H9 (cell line): ENCODE results near the gene POLR2L. TPM values are rescaled to one million over a fixed set of nuclear protein-coding genes. Genes with fewer than 3 reads are reported as not detected.
A peak's percentile ranks its signal among the peaks of the same experiment; 100 is the strongest.

ENCODE experiments used
- DNase-seq: peaks from one replicate; pipeline ENCODE4 v3.0.0-alpha.2; 2017
- H2AFZ ChIP-seq: one replicate; pipeline ENCODE4 v1.6.1; 2013; ENCODE audit warnings: mild to moderate bottlenecking, low read length, control low read depth, moderate library complexity
- H2AK5ac ChIP-seq: 2 replicates; pipeline ENCODE4 v1.6.1; 2013; ENCODE audit warnings: low read length, control low read depth, mixed read lengths; ENCODE audit not compliant: insufficient read length
- H2BK120ac ChIP-seq: one replicate; pipeline ENCODE4 v1.6.1; 2013; ENCODE audit warnings: low read depth, mild to moderate bottlenecking, low read length, control low read depth, inconsistent platforms; ENCODE audit not compliant: poor library complexity, severe bottlenecking
- H2BK12ac ChIP-seq: 2 replicates; pipeline ENCODE4 v1.6.1; 2013; ENCODE audit warnings: low read length, control low read depth, mixed read lengths, low read depth; ENCODE audit not compliant: insufficient read length
- H2BK15ac ChIP-seq: 2 replicates; pipeline ENCODE4 v1.6.1; 2013; ENCODE audit warnings: low read depth, low read length, control low read depth
- H2BK20ac ChIP-seq: one replicate; pipeline ENCODE4 v1.6.1; 2013; ENCODE audit warnings: low read depth, mild to moderate bottlenecking, low read length, control low read depth, inconsistent platforms; ENCODE audit not compliant: poor library complexity, severe bottlenecking
- H2BK5ac ChIP-seq: 2 replicates; pipeline ENCODE4 v1.6.1; 2013; ENCODE audit warnings: low read length, control low read depth, mixed read lengths; ENCODE audit not compliant: insufficient read length
- H3K14ac ChIP-seq: 2 replicates; pipeline ENCODE4 v1.6.1; 2013; ENCODE audit warnings: low read length, control low read depth; ENCODE audit not compliant: insufficient read depth
- H3K18ac ChIP-seq: 2 replicates; pipeline ENCODE4 v1.6.1; 2013; ENCODE audit warnings: low read depth, mild to moderate bottlenecking, mixed read lengths, low read length, control low read depth; ENCODE audit not compliant: insufficient read length
- H3K23ac ChIP-seq: 2 replicates; pipeline ENCODE4 v1.6.1; 2013; ENCODE audit warnings: low read length, control low read depth, mixed read lengths, low read depth; ENCODE audit not compliant: insufficient read length
- H3K23me2 ChIP-seq: 2 replicates; pipeline ENCODE4 v1.6.1; 2013; ENCODE audit warnings: low read depth, mild to moderate bottlenecking, mixed read lengths, low read length, control low read depth; ENCODE audit not compliant: insufficient read length, poor library complexity, severe bottlenecking
- H3K27ac ChIP-seq: 2 replicates; pipeline ENCODE4 v1.5.1; 2013; ENCODE audit warnings: low read length, control low read depth, mixed read lengths, low read depth; ENCODE audit not compliant: insufficient read length
- H3K27me3 ChIP-seq: 2 replicates; pipeline ENCODE4 v1.6.1; 2013; ENCODE audit warnings: low read length, control low read depth, inconsistent platforms; ENCODE audit not compliant: insufficient read depth
- H3K4ac ChIP-seq: 2 replicates; pipeline ENCODE4 v1.6.1; 2013; ENCODE audit warnings: low read depth, mild to moderate bottlenecking, control low read depth, inconsistent platforms, low read length, moderate library complexity
- H3K4me1 ChIP-seq: 2 replicates; pipeline ENCODE4 v1.6.1; 2013; ENCODE audit warnings: low read length, control low read depth, inconsistent platforms; ENCODE audit not compliant: insufficient read depth
- H3K4me2 ChIP-seq: 2 replicates; pipeline ENCODE4 v1.6.1; 2013; ENCODE audit warnings: low read length, control low read depth, mixed read lengths; ENCODE audit not compliant: insufficient read length, insufficient read depth
- H3K56ac ChIP-seq: 2 replicates; pipeline ENCODE4 v1.6.1; 2013; ENCODE audit warnings: low read depth, mild to moderate bottlenecking, mixed read lengths, low read length, control low read depth; ENCODE audit not compliant: insufficient read length
- H3K79me1 ChIP-seq: 2 replicates; pipeline ENCODE4 v1.6.1; 2013; ENCODE audit warnings: low read depth, mild to moderate bottlenecking, moderate library complexity, low read length, control low read depth, inconsistent platforms; ENCODE audit not compliant: insufficient read depth, poor library complexity, severe bottlenecking
- H3K79me2 ChIP-seq: 2 replicates; pipeline ENCODE4 v1.6.1; 2013; ENCODE audit warnings: low read length, control low read depth, inconsistent platforms; ENCODE audit not compliant: insufficient read depth
- H3K9ac ChIP-seq: 2 replicates; pipeline ENCODE4 v1.6.1; 2013; ENCODE audit warnings: low read length, control low read depth, mixed read lengths; ENCODE audit not compliant: insufficient read length; ENCODE audit errors: extremely low read depth
- H3K9me3 ChIP-seq: one replicate; pipeline ENCODE4 v1.6.1; 2013; ENCODE audit warnings: low read depth, low read length, inconsistent platforms; ENCODE audit not compliant: control insufficient read depth
- H3T11ph ChIP-seq: one replicate; pipeline ENCODE4 v1.6.1; 2013; ENCODE audit warnings: mild to moderate bottlenecking, low read length, control low read depth, inconsistent platforms
- H4K20me1 ChIP-seq: one replicate; pipeline ENCODE4 v1.6.1; 2013; ENCODE audit not compliant: control insufficient read depth, insufficient read length, insufficient read depth
- H4K5ac ChIP-seq: 2 replicates; pipeline ENCODE4 v1.6.1; 2013; ENCODE audit warnings: low read depth, mild to moderate bottlenecking, mixed read lengths, low read length, control low read depth; ENCODE audit not compliant: insufficient read length
- H4K8ac ChIP-seq: replicated peaks from 2 replicates; pipeline ENCODE4 v1.6.1; 2013; ENCODE audit warnings: low read length, control low read depth, mixed read lengths, low read depth; ENCODE audit not compliant: insufficient read length
- H4K91ac ChIP-seq: 2 replicates; pipeline ENCODE4 v1.6.1; 2013; ENCODE audit warnings: low read depth, mild to moderate bottlenecking, moderate library complexity, mixed read lengths, low read length, control low read depth; ENCODE audit not compliant: insufficient read length
- H3K27ac Mint-ChIP-seq, 3 experiments: 2 replicates in 2 of 3; 3 replicates in 1 of 3; pipeline ENCODE4 v1.8.0; 2020 to 2021; ENCODE audit warnings: mixed read lengths in 3 of 3, mild to moderate bottlenecking in 1 of 3, moderate library complexity in 1 of 3
- H3K27me3 Mint-ChIP-seq: 2 replicates; pipeline ENCODE4 v1.8.0; 2021; ENCODE audit warnings: low read depth, mild to moderate bottlenecking, moderate library complexity, mixed read lengths
- H3K36me3 Mint-ChIP-seq, 3 experiments: 2 replicates in 2 of 3; 3 replicates in 1 of 3; pipeline ENCODE4 v1.8.0; 2020 to 2021; ENCODE audit warnings: low read depth in 3 of 3, mixed read lengths in 3 of 3; ENCODE audit not compliant: insufficient read depth in 1 of 3
- H3K4me1 Mint-ChIP-seq, 2 experiments: 2 replicates each; pipeline ENCODE4 v1.8.0; 2020; ENCODE audit warnings: mixed read lengths in 2 of 2
- H3K4me3 Mint-ChIP-seq, 2 experiments: 2 replicates in 1 of 2; 3 replicates in 1 of 2; pipeline ENCODE4 v1.8.0; 2020 to 2021; ENCODE audit warnings: mild to moderate bottlenecking in 2 of 2, mixed read lengths in 2 of 2, moderate library complexity in 1 of 2
- H3K9me3 Mint-ChIP-seq, 2 experiments: 2 replicates in 1 of 2; 3 replicates in 1 of 2; pipeline ENCODE4 v1.8.0; 2020; ENCODE audit warnings: mild to moderate bottlenecking in 2 of 2, mixed read lengths in 2 of 2, moderate library complexity in 1 of 2
- CTCF ChIP-seq: fragments of 200-600 bp; sonication (generic); conservative IDR thresholded peaks from 3 replicates; pipeline ENCODE4 v1.8.0; 2021; ENCODE audit warnings: antibody characterized with exemption, mild to moderate bottlenecking
- WGBS: extraction: QIAGEN DNeasy Blood & Tissue Kit; methylation state at CpG from one replicate; pipeline ENCODE4 v1.1.7; 2013; ENCODE audit warnings: missing lambda C conversion rate, low lambda C conversion rate, mixed read lengths; ENCODE audit not compliant: insufficient read length; ENCODE audit errors: extremely low coverage; 5-methylcytosine and 5-hydroxymethylcytosine counted together
- total RNA-seq: library from RNA; stranded (reverse); gene quantifications from 2 replicates; pipeline ENCODE4 v1.2.1, GENCODE V29; 2021

The POLR2L gene
- total RNA-seq, 1 experiment from 2014 or later = 135 TPM

GRCh38 chr11:826836-827145 is 15.5 kb downstream of the POLR2L start:
- H4K20me1 ChIP-seq = no peaks in the 10 kb centered on the region
- no peak overlapping the region for H2BK20ac ChIP-seq
- no peak overlapping the region for H2BK120ac ChIP-seq
- H3K27me3 ChIP-seq = peaks cover 8% of the 10 kb centered on the region; the same call in 1 of the 2 replicates
- no peak overlapping the region for H3T11ph ChIP-seq
- H3K23ac ChIP-seq = no peak overlapping the region
- no peaks in the 10 kb centered on the region for H3K9me3 ChIP-seq
- no peaks in the 10 kb centered on the region; the same call in 1 of the 2 replicates for H3K4me1 ChIP-seq
- H3K79me2 ChIP-seq = no peaks in the 10 kb centered on the region
- no peak overlapping the region for H3K9ac ChIP-seq
- no CpG with 5 or more reads among the region's 22 CpGs for WGBS
- no peak overlapping the region for H2BK12ac ChIP-seq
- TF ChIP-seq CTCF = no peak
- H4K8ac ChIP-seq = no peak overlapping the region
- no peaks in the 10 kb centered on the region; a peak in 1 of 5 replicates for H3K9me3 Mint-ChIP-seq
- no peak overlapping the region for H4K5ac ChIP-seq
- peaks cover 24% of the 10 kb centered on the region for H3K23me2 ChIP-seq
- H2AK5ac ChIP-seq = no peak overlapping the region
- H3K4ac ChIP-seq = no peak overlapping the region
- peak overlapping the region; percentile 59 to 78 for H3K4me3 Mint-ChIP-seq
- H4K91ac ChIP-seq = no peak overlapping the region
- H2BK5ac ChIP-seq = no peak overlapping the region
- H3K4me2 ChIP-seq = peak overlapping the region; percentile 58
- no peak overlapping the region for H3K27ac ChIP-seq
- H3K18ac ChIP-seq = no peak overlapping the region
- H3K14ac ChIP-seq = no peak overlapping the region
- no peak overlapping the region for H3K56ac ChIP-seq
- H3K27ac Mint-ChIP-seq = no peak overlapping the region
- no peak for DNase-seq
- peaks cover 28 to 37% of the 10 kb centered on the region in 2 experiments for H3K4me1 Mint-ChIP-seq
- no peak overlapping the region for H2AFZ ChIP-seq
- H3K27me3 Mint-ChIP-seq = peaks cover 30% of the 10 kb centered on the region
- peaks cover 0 to 24% (median 14%) of the 10 kb centered on the region in 3 experiments for H3K36me3 Mint-ChIP-seq
- no peaks in the 10 kb centered on the region for H3K79me1 ChIP-seq
- no peak overlapping the region for H2BK15ac ChIP-seq
